Fibroblast of peridontal ligament (primary cell): ENCODE results near the gene ACTR1B.
"Not testable (repeated sequence)": the region's sequence is repeated elsewhere in the genome, so short reads cannot be mapped to it uniquely, and the experiment has no call there.

ENCODE experiments used
- DNase-seq: peaks from one replicate; pipeline ENCODE4 v3.0.0-alpha.2; 2010; ENCODE audit errors: extremely low read depth

Gene ACTR1B

GRCh38 chr2:97688062-97688827 lies 24.4 kb upstream of the ACTR1B start:
- DNase-seq, result no peak

GRCh38 chr2:97687235-97687634 lies 23.4 kb upstream of the ACTR1B start:
- not testable (repeated sequence) for DNase-seq

- DNase-seq, result no peak
Measured at GRCh38 chr2:97678298-97678697, 14.5 kb upstream of the ACTR1B start.

GRCh38 chr2:97677480-97677879 lies 13.6 kb upstream of the ACTR1B start:
- no peak for DNase-seq

- no peak for DNase-seq
Measured at GRCh38 chr2:97676620-97677019, 12.8 kb upstream of the ACTR1B start.

GRCh38 chr2:97675430-97676113 lies 11.7 kb upstream of the ACTR1B start:
- DNase-seq, result no peak

GRCh38 chr2:97673915-97674283 lies 10.1 kb upstream of the ACTR1B start:
- DNase-seq, result no peak

- DNase-seq, result peak; percentile 8
Measured at GRCh38 chr2:97673182-97673914, 9.5 kb upstream of the ACTR1B start.

- DNase-seq, result peak; percentile 28
Measured at GRCh38 chr2:97672606-97673140, 8.8 kb upstream of the ACTR1B start.

GRCh38 chr2:97671526-97671925 lies 7.7 kb upstream of the ACTR1B start:
- no peak for DNase-seq

GRCh38 chr2:97670471-97670870 lies 6.6 kb upstream of the ACTR1B start:
- no peak for DNase-seq

- DNase-seq, result no peak
Measured at GRCh38 chr2:97669448-97669847, 5.6 kb upstream of the ACTR1B start, which contains the start of gene C2orf92. TSS of gene C2orf92 (plus strand) at chr2:97669713. CDS start at chr2:97669789, 76 bp downstream.

- DNase-seq, result no peak
Measured at GRCh38 chr2:97664636-97664970, 759 bp upstream of the ACTR1B start.

GRCh38 chr2:97663626-97663961 lies 250 bp downstream of the ACTR1B start:
- no peak for DNase-seq

GRCh38 chr2:97662895-97663625 lies 784 bp downstream of the ACTR1B start:
- peak; percentile 70 for DNase-seq

- no peak for DNase-seq
Measured at GRCh38 chr2:97662386-97662894, 1.4 kb downstream of the ACTR1B start.

GRCh38 chr2:97661927-97662326 lies 1.9 kb downstream of the ACTR1B start:
- no peak for DNase-seq

GRCh38 chr2:97660775-97661389 lies 3.0 kb downstream of the ACTR1B start:
- DNase-seq, result no peak

GRCh38 chr2:97660044-97660774 lies 3.6 kb downstream of the ACTR1B start:
- no peak for DNase-seq

- DNase-seq, result no peak
Measured at GRCh38 chr2:97659256-97660043, 4.4 kb downstream of the ACTR1B start.
